ENCODE measurements around the gene TSPEAR.

GRCh38 chr21:44576025-44576420 lies 135.3 kb downstream of the TSPEAR start:
- no peak for TF ChIP-seq CTCF (IDR thresholded peaks at IDR 0.05)
- TF ChIP-seq POLR2A (IDR thresholded peaks at IDR 0.05; ENCODE audit: low read depth) = no peak
- TF ChIP-seq EP300 (IDR thresholded peaks at IDR 0.05) = no peak
